Measurements from ENCODE around the gene TCF4. TPM values are rescaled to one million over a fixed set of nuclear protein-coding genes. Genes with fewer than 3 reads are reported as not detected.

Gene TCF4
- total and polyA plus RNA-seq, 2 of the 13 experiments (the other 11 are each of a cell fraction or from before 2014, with no cell fraction given) = not detected

GRCh38 chr18:55421308-55421614 is 166.7 kb downstream of the TCF4 start:
- in situ Hi-C loops (cut with HindIII; ENCODE audit: extremely low pct_ligation_motif_present, low pct_unique_long_range_greater_than_20kb) (no loop called here), intact Hi-C loops (cut with micrococcal nuclease; ENCODE audit: unreplicated experiment) (no loop called here)
- ATAC-seq (no peak), FAIRE-seq (no peak), DNase-seq (ENCODE audit: low spot score) (no peak)
- H3K27ac ChIP-seq (ENCODE audit: extremely low read length, insufficient read depth, low read length) = no peak overlapping the region
- H4K20me1 ChIP-seq (ENCODE audit: insufficient read depth, low read length) = no peaks in the 10 kb centered on the region
- H3K9me3 ChIP-seq (ENCODE audit: low read length) = no peaks in the 10 kb centered on the region
- H3K4me3 ChIP-seq (replicated peaks in 1 of 3; ENCODE audit: insufficient read depth in 1 of 3, low read depth in 2 of 3, low read length in 3 of 3) = no peak overlapping the region
- no TSS peak for BruUV-seq (replicated peaks)
- TF ChIP-seq ATAD3A (CRISPR knock-in tag; IDR thresholded peaks at IDR 0.05) (no peak), ZNF747 (CRISPR knock-in tag; IDR thresholded peaks at IDR 0.05; ENCODE audit: borderline replicate concordance) (no peak)
- POLR2A ChIA-PET = no interaction called here
- H3K79me2 ChIP-seq (ENCODE audit: insufficient read depth, low read length) = no peaks in the 10 kb centered on the region
- no peaks in the 10 kb centered on the region for H3K27me3 ChIP-seq (ENCODE audit: control insufficient read depth in 1 of 2, insufficient read depth in 2 of 2, low read length in 2 of 2)
- no peak overlapping the region for H2AFZ ChIP-seq (ENCODE audit: low read length)
- no peak overlapping the region for H3K9ac ChIP-seq (ENCODE audit: insufficient read depth, low read depth, low read length)
- no peaks in the 10 kb centered on the region for H3K4me1 ChIP-seq (ENCODE audit: insufficient read depth, low read length)
- WGBS (ENCODE audit: low lambda C conversion rate) = 6% methylated on average over 4 of the region's 4 CpGs
- CTCF ChIA-PET (ENCODE audit: low intra/inter-chr PET ratio, low total read pairs) = no interaction called here
- no peak overlapping the region for H3K4me2 ChIP-seq (ENCODE audit: low read depth, low read length)
- no peaks in the 10 kb centered on the region for H3K36me3 ChIP-seq (replicated peaks in 1 of 2; ENCODE audit: control insufficient read depth in 1 of 2, insufficient read depth in 2 of 2, low read length in 2 of 2)

DNA sequence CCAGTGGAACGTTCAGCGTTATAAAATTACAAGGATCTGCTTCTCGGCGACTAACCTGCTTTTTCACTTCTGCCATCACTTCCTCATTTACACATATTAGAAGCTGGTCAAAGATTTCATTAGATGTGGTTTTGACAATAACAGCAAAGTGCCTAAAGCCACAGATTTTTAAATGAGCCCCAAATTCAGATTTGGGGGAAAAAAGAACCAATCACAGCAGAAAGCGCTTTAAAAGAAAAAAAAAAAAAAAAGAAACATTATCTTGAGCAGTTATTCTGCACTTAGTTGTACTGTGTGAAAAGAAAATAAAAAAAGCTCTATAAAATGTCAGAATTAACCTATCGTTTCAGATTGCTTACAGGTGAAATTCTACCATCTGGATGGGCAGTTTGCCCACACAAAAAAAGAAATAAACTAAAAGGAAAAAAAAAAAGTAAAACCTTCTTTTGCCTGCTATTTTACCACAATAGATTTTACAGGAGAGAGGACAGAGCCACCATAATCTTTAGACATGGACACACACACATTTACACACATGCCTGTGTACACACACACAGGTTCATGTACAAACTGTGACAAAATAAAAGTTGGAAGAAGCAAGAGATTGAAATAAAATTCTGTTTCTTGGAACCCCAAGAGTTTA is 167.2 kb downstream of the TCF4 start:
- POLR2A ChIA-PET = no interaction called here
- WGBS (ENCODE audit: low lambda C conversion rate) = 21% methylated on average over 6 of the region's 6 CpGs
- no peak for TF ChIP-seq SRSF1 (optimal IDR thresholded peaks at IDR 0.05; ENCODE audit: low read depth, low read length)
- TF ChIP-seq KAT7 (CRISPR knock-in tag; IDR thresholded peaks at IDR 0.05; ENCODE audit: borderline replicate concordance) = no peak
- no peak for TF ChIP-seq HOXA7 (CRISPR knock-in tag; IDR thresholded peaks at IDR 0.05)

More for the DNA sequence above, 167.2 kb downstream of the TCF4 start:
- intact Hi-C loops (cut with micrococcal nuclease; ENCODE audit: unreplicated experiment) = no loop called here
- Histone ChIP-seq H3K27me3 (ENCODE audit: control insufficient read depth in 1 of 2, insufficient read depth in 2 of 2, low read length in 2 of 2) (no peaks in the 10 kb centered on the region), H4K20me1 (ENCODE audit: insufficient read depth, low read length) (no peaks in the 10 kb centered on the region), H3K27ac (ENCODE audit: extremely low read length, insufficient read depth, low read length) (no peak overlapping the region), H2AFZ (ENCODE audit: low read length) (no peak overlapping the region), H3K79me2 (ENCODE audit: insufficient read depth, low read length) (no peaks in the 10 kb centered on the region), H3K4me3 (replicated peaks in 1 of 3; ENCODE audit: insufficient read depth in 1 of 3, low read depth in 2 of 3, low read length in 3 of 3) (no peak overlapping the region), H3K4me1 (ENCODE audit: insufficient read depth, low read length) (no peaks in the 10 kb centered on the region), H3K9me3 (ENCODE audit: low read length) (no peaks in the 10 kb centered on the region), H3K4me2 (ENCODE audit: low read depth, low read length) (no peak overlapping the region), H3K36me3 (replicated peaks in 1 of 2; ENCODE audit: control insufficient read depth in 1 of 2, insufficient read depth in 2 of 2, low read length in 2 of 2) (no peaks in the 10 kb centered on the region), H3K9ac (ENCODE audit: insufficient read depth, low read depth, low read length) (no peak overlapping the region)
- ATAC-seq (no peak), DNase-seq (ENCODE audit: low spot score) (no peak), FAIRE-seq (no peak)
- BruUV-seq (replicated peaks) = no TSS peak
- in situ Hi-C loops (cut with HindIII; ENCODE audit: extremely low pct_ligation_motif_present, low pct_unique_long_range_greater_than_20kb) = no loop called here
- CTCF ChIA-PET (ENCODE audit: low intra/inter-chr PET ratio, low total read pairs) = no interaction called here

All from HepG2 (cell line).